Embryonic facial prominence (tissue), 1 donor: ENCODE results near the gene TCF20.

ENCODE experiments used
- DNase-seq: peaks from one replicate; pipeline ENCODE4 v3.0.0-alpha.2; 2016; ENCODE audit errors: extremely low spot score

Gene TCF20

GRCh38 chr22:42282252-42282942 lies 11.9 kb upstream of the TCF20 start:
- DNase-seq: no peak

GRCh38 chr22:42281706-42282251 lies 11.3 kb upstream of the TCF20 start:
- no peak for DNase-seq

GRCh38 chr22:42281284-42281683 lies 10.8 kb upstream of the TCF20 start:
- DNase-seq: no peak

GRCh38 chr22:42280836-42281235 lies 10.4 kb upstream of the TCF20 start:
- DNase-seq: no peak

- no peak for DNase-seq
Measured at GRCh38 chr22:42280140-42280539, 9.7 kb upstream of the TCF20 start.

GRCh38 chr22:42279425-42280020 lies 9.1 kb upstream of the TCF20 start:
- DNase-seq: no peak

GRCh38 chr22:42277988-42278776 lies 7.7 kb upstream of the TCF20 start:
- DNase-seq: no peak

- no peak for DNase-seq
Measured at GRCh38 chr22:42277232-42277753, 6.8 kb upstream of the TCF20 start.

GRCh38 chr22:42275970-42276369 lies 5.5 kb upstream of the TCF20 start:
- DNase-seq: no peak

GRCh38 chr22:42275176-42275575 lies 4.7 kb upstream of the TCF20 start:
- no peak for DNase-seq

- DNase-seq: no peak
Measured at GRCh38 chr22:42273855-42274451, 3.5 kb upstream of the TCF20 start.

- DNase-seq: no peak
Measured at GRCh38 chr22:42272431-42272999, 2.1 kb upstream of the TCF20 start.

GRCh38 chr22:42271906-42272305 lies 1.5 kb upstream of the TCF20 start:
- DNase-seq: no peak

GRCh38 chr22:42271191-42271813 lies 849 bp upstream of the TCF20 start:
- DNase-seq: no peak

GRCh38 chr22:42270176-42270509 lies 310 bp downstream of the TCF20 start:
- DNase-seq: no peak

GRCh38 chr22:42269432-42270175 lies 849 bp downstream of the TCF20 start:
- no peak for DNase-seq

GRCh38 chr22:42268852-42269410 lies 1.5 kb downstream of the TCF20 start:
- no peak for DNase-seq

GRCh38 chr22:42265321-42265720 lies 5.1 kb downstream of the TCF20 start:
- no peak for DNase-seq

GRCh38 chr22:42263944-42264343 lies 6.5 kb downstream of the TCF20 start:
- no peak for DNase-seq

GRCh38 chr22:42262964-42263363 lies 7.5 kb downstream of the TCF20 start:
- no peak for DNase-seq
